Transverse colon (tissue), 4 donors: ENCODE measurements around the gene TCOF1. TPM values are rescaled to one million over a fixed set of nuclear protein-coding genes. Genes with fewer than 3 reads are reported as not detected.
A peak's percentile ranks its signal among the peaks of the same experiment; 100 is the strongest.

Source experiments
- DNase-seq: peaks from one replicate; pipeline ENCODE4 v3.0.0-alpha.2; 2019
- H3K27ac ChIP-seq, 4 donors: fragments of 200-600 bp; sonication (generic); 2 replicates each; pipeline ENCODE4 v1.5.1; 2016 to 2018; ENCODE audit warnings: inconsistent platforms in 4 of 4
- H3K27me3 ChIP-seq: fragments of 200-600 bp; sonication (generic); 2 replicates; pipeline ENCODE4 v1.5.1; 2017; ENCODE audit warnings: inconsistent platforms
- H3K36me3 ChIP-seq, 4 donors: fragments of 200-600 bp; sonication (generic); 2 replicates each; pipeline ENCODE4 v1.5.1; 2017 to 2019; ENCODE audit warnings: inconsistent platforms in 4 of 4
- H3K4me1 ChIP-seq, 4 donors: fragments of 200-600 bp; sonication (generic); 2 replicates each; pipeline ENCODE4 v1.5.1; 2017 to 2020; ENCODE audit warnings: inconsistent platforms in 4 of 4
- H3K4me3 ChIP-seq, 4 donors: fragments of 200-600 bp; sonication (generic); 1 replicate in 1 of 4; 2 replicates in 3 of 4; pipeline versions ENCODE4 v1.5.1 to v1.6.1; 2017 to 2019; ENCODE audit warnings: inconsistent platforms in 4 of 4
- H3K9me3 ChIP-seq, 2 donors: fragments of 200-600 bp; sonication (generic); 2 replicates each; pipeline ENCODE4 v1.5.1; 2017 to 2019; ENCODE audit warnings: inconsistent platforms in 2 of 2
- CTCF ChIP-seq, 5 experiments: fragments of 200-600 bp in 3 of 5; fragments of 450-650 bp in 2 of 5; sonication (generic) in 3 of 5; IDR thresholded peaks; 1 replicate in 2 of 5; 2 replicates in 3 of 5; pipeline ENCODE4 v1.5.1; 2016 to 2017; ENCODE audit warnings: antibody characterized with exemption in 5 of 5, inconsistent platforms in 3 of 5, mild to moderate bottlenecking in 2 of 5, moderate library complexity in 1 of 5
- EP300 ChIP-seq: sonication (generic); formaldehyde crosslinking; IDR thresholded peaks from one replicate; pipeline ENCODE4 v1.6.1; 2017; ENCODE audit warnings: antibody characterized with exemption, low read depth
- POLR2A ChIP-seq: fragments of 450-650 bp; IDR thresholded peaks from one replicate; pipeline ENCODE4 v1.6.1; 2016; ENCODE audit warnings: antibody characterized with exemption, mild to moderate bottlenecking, moderate library complexity
- POLR2AphosphoS5 ChIP-seq, 3 donors: sonication (generic); formaldehyde crosslinking; IDR thresholded peaks; one replicate each; pipeline ENCODE4 v1.6.1; 2016; ENCODE audit warnings: antibody characterized with exemption in 3 of 3
- WGBS, 2 donors: methylation state at CpG; one replicate each; pipeline ENCODE4 v1.1.5; 2018; ENCODE audit warnings: low coverage in 1 of 2; 5-methylcytosine and 5-hydroxymethylcytosine counted together
- in situ Hi-C, 4 donors: fragments of 200-750 bp; cut with MboI; loops; one replicate each; pipeline versions ENCODE4 v1.15.0 to v1.15.1; 2017; ENCODE audit warnings: low sequenced_read_pairs in 3 of 4, low pct_ligation_motif_present in 1 of 4, low pct_unique_long_range_greater_than_20kb in 1 of 4
- intact Hi-C: fragments of 100-400 bp; cut with DNase I; formaldehyde crosslinking; loops from one replicate; pipeline ENCODE4 v1.15.1; 2023; ENCODE audit warnings: low total_unique reads
- total RNA-seq, 4 donors: library from RNA; depleted of rRNA; stranded (reverse); fragments of >200 nt; gene quantifications; one replicate each; pipeline ENCODE4 v1.1.0, GENCODE V29; 2016

Gene TCOF1
- total RNA-seq, 4 donors from 2014 or later, result 12.0 to 87.2 (median 31.3) TPM

GRCh38 chr5:150436141-150436680 lies 78.7 kb downstream of the TCOF1 start:
- 14 to 40% methylated on average over 2 to 13 of the region's 13 CpGs for WGBS, 2 donors
- TF ChIP-seq POLR2A (no peak), CTCF (IDR thresholded peaks at IDR 0.05) (peak; percentile 79 to 89 (median 87)), POLR2AphosphoS5 (IDR thresholded peaks at IDR 0.05) (no peak), EP300 (no peak)

GRCh38 chr5:150438873-150439546 lies 81.5 kb downstream of the TCOF1 start:
- in situ Hi-C loops (loop anchor here (25.0 kb wide), 3 partner anchors 177 to 302 kb away; partner anchors contain the start of genes CDX1 (in 2 of the 4) and PDGFRB (in 2 of the 4)), intact Hi-C loops (no loop called here)
- no peaks in the 10 kb centered on the region for H3K27me3 ChIP-seq
- TF ChIP-seq POLR2A (no peak), CTCF (IDR thresholded peaks at IDR 0.05) (peak; percentile 29 to 50 (median 39)), EP300 (no peak)
- H3K4me1 ChIP-seq, result peaks cover 0 to 2% (median 0%) of the 10 kb centered on the region in 4 donors
- H3K27ac ChIP-seq, result no peak overlapping the region
- H3K9me3 ChIP-seq, result no peaks in the 10 kb centered on the region
- DNase-seq, result no peak
- WGBS, 2 donors, result 42 to 67% methylated on average over 3 to 4 of the region's 4 CpGs
- no peak overlapping the region for H3K4me3 ChIP-seq
- peaks cover 0 to 8% (median 4%) of the 10 kb centered on the region in 4 donors for H3K36me3 ChIP-seq

More at GRCh38 chr5:150436141-150436680, 78.7 kb downstream of the TCOF1 start:
- in situ Hi-C loops (loop anchor here (25.0 kb wide), 3 partner anchors 174 to 299 kb away; partner anchors contain the start of genes CDX1 (in 2 of the 4) and PDGFRB (in 2 of the 4)), intact Hi-C loops (no loop called here)
- DNase-seq, result peak; percentile 94
- Histone ChIP-seq H3K4me3 (no peak overlapping the region), H3K36me3 (no peaks in the 10 kb centered on the region), H3K4me1 (peaks cover 0 to 2% (median 0%) of the 10 kb centered on the region in 4 donors), H3K27ac (no peak overlapping the region), H3K27me3 (no peaks in the 10 kb centered on the region), H3K9me3 (no peaks in the 10 kb centered on the region)

GRCh38 chr5:150440948-150441812 lies 83.7 kb downstream of the TCOF1 start:
- H3K4me1 ChIP-seq, result no peaks in the 10 kb centered on the region
- no peak overlapping the region for H3K27ac ChIP-seq
- no peak for TF ChIP-seq POLR2A
- TF ChIP-seq CTCF (IDR thresholded peaks at IDR 0.05), result no peak
- TF ChIP-seq POLR2AphosphoS5 (IDR thresholded peaks at IDR 0.05), result no peak
- no peak for TF ChIP-seq EP300
- WGBS, 2 donors, result 91 to 92% methylated on average over 7 to 12 of the region's 12 CpGs
- no peak overlapping the region for H3K4me3 ChIP-seq
- peaks cover 0 to 30% (median 17%) of the 10 kb centered on the region in 4 donors for H3K36me3 ChIP-seq
- DNase-seq, result no peak
- in situ Hi-C loops, result loop anchor here (25.0 kb wide), 3 partner anchors 179 to 304 kb away; partner anchors contain the start of genes CDX1 (in 2 of the 4) and PDGFRB (in 2 of the 4)
- no peaks in the 10 kb centered on the region for H3K9me3 ChIP-seq
- intact Hi-C loops, result no loop called here
- H3K27me3 ChIP-seq, result no peaks in the 10 kb centered on the region
